HEK293 (cell line): ENCODE data around the gene RAB5IF.

Experiments used
- CTCF ChIA-PET: fragments of 350-600 bp; formaldehyde crosslinking; extraction: SDS; loops from one replicate; lab custom pipeline; 2021; ENCODE audit warnings: antibody characterized with exemption; lab: Yijun Ruan, JAX
- POLR2A ChIA-PET: fragments of 300-600 bp; formaldehyde crosslinking; extraction: SDS; loops from one replicate; lab custom pipeline; 2020; ENCODE audit warnings: antibody characterized with exemption, inconsistent platforms; lab: Yijun Ruan, JAX
- H3K27ac ChIP-seq: fragments of 200-500 bp; sonication (Bioruptor generic); 2 replicates; pipeline ENCODE4 v1.5.1; 2014; ENCODE audit warnings: low read depth, low read length, control low read depth, inconsistent platforms; ENCODE audit errors: extremely low read depth
- H3K36me3 ChIP-seq, 2 experiments: fragments of 200-500 bp in 1 of 2; sonication (Bioruptor generic) in 1 of 2; 1 replicate in 1 of 2; 2 replicates in 1 of 2; pipeline ENCODE4 v1.5.1; 2014 to 2017; ENCODE audit warnings: inconsistent platforms in 2 of 2, low read length in 2 of 2; ENCODE audit not compliant: control insufficient read depth in 2 of 2, insufficient read depth in 1 of 2
- H3K4me1 ChIP-seq: fragments of 200-500 bp; sonication (Bioruptor generic); 2 replicates; pipeline ENCODE4 v1.5.1; 2014; ENCODE audit warnings: mild to moderate bottlenecking, low read length, inconsistent platforms; ENCODE audit not compliant: control insufficient read depth, insufficient read depth
- H3K4me3 ChIP-seq: 2 replicates; pipeline ENCODE4 v1.5.1; 2011; ENCODE audit warnings: low read depth, mild to moderate bottlenecking, control low read depth, low read length, moderate library complexity
- H3K9me3 ChIP-seq: fragments of 200-500 bp; sonication (Bioruptor generic); 2 replicates; pipeline ENCODE4 v1.5.1; 2014; ENCODE audit warnings: low read depth, low read length, inconsistent platforms; ENCODE audit not compliant: control insufficient read depth, insufficient read depth
- ATF2 ChIP-seq: fragments of 450-650 bp; formaldehyde crosslinking; IDR thresholded peaks from 2 replicates; pipeline ENCODE4 v1.5.1; 2016; ENCODE audit warnings: missing biosample characterization, missing genetic modification characterization, low read depth
- EGR2 ChIP-seq: fragments of 450-650 bp; formaldehyde crosslinking; IDR thresholded peaks from 2 replicates; pipeline ENCODE4 v1.5.1; 2016; ENCODE audit warnings: low read depth, missing biosample characterization, missing genetic modification characterization
- KLF9 ChIP-seq: fragments of 450-650 bp; formaldehyde crosslinking; IDR thresholded peaks from 2 replicates; pipeline ENCODE4 v1.5.1; 2016; ENCODE audit warnings: missing biosample characterization, missing genetic modification characterization, low read depth
- PATZ1 ChIP-seq: fragments of 450-650 bp; formaldehyde crosslinking; IDR thresholded peaks from 2 replicates; pipeline ENCODE4 v1.5.1; 2016; ENCODE audit warnings: missing biosample characterization, missing genetic modification characterization
- PRDM1 ChIP-seq: fragments of 450-650 bp; formaldehyde crosslinking; IDR thresholded peaks from 2 replicates; pipeline ENCODE4; 2016; ENCODE audit warnings: missing biosample characterization, missing genetic modification characterization
- PRDM10 ChIP-seq: fragments of 450-650 bp; formaldehyde crosslinking; IDR thresholded peaks from 2 replicates; pipeline ENCODE4 v1.5.1; 2016; ENCODE audit warnings: missing biosample characterization, missing genetic modification characterization
- SP7 ChIP-seq: fragments of 450-650 bp; formaldehyde crosslinking; IDR thresholded peaks from 2 replicates; pipeline ENCODE4 v1.5.1; 2016; ENCODE audit warnings: missing biosample characterization, missing genetic modification characterization
- WT1 ChIP-seq: fragments of 450-650 bp; formaldehyde crosslinking; IDR thresholded peaks from 2 replicates; pipeline ENCODE4 v1.5.1; 2016; ENCODE audit warnings: missing biosample characterization, missing genetic modification characterization
- ZBTB11 ChIP-seq: fragments of 450-650 bp; formaldehyde crosslinking; conservative IDR thresholded peaks from 2 replicates; pipeline ENCODE4 v1.5.1; 2016; ENCODE audit warnings: low read depth, missing biosample characterization, missing genetic modification characterization
- ZEB2 ChIP-seq: fragments of 450-650 bp; formaldehyde crosslinking; IDR thresholded peaks from 2 replicates; pipeline ENCODE4 v1.5.1; 2016; ENCODE audit warnings: missing biosample characterization, missing genetic modification characterization
- ZFHX2 ChIP-seq: fragments of 450-650 bp; formaldehyde crosslinking; conservative IDR thresholded peaks from 2 replicates; pipeline ENCODE4 v1.5.1; 2016; ENCODE audit warnings: missing biosample characterization, missing genetic modification characterization
- ZIC2 ChIP-seq: fragments of 450-650 bp; formaldehyde crosslinking; IDR thresholded peaks from 2 replicates; pipeline ENCODE4 v1.5.1; 2016; ENCODE audit warnings: missing biosample characterization, missing genetic modification characterization
- ZNF398 ChIP-seq: fragments of 450-650 bp; formaldehyde crosslinking; IDR thresholded peaks from 2 replicates; pipeline ENCODE4 v1.5.1; 2017; ENCODE audit warnings: missing biosample characterization, missing genetic modification characterization

Gene RAB5IF

GRCh38 chr20:36565520-36565919, 40.1 kb upstream of the RAB5IF start (continued):
- TF ChIP-seq ATF2 (tag by site-specific recombination), result no peak

GRCh38 chr20:36569847-36570429, 35.6 kb upstream of the RAB5IF start:
- Histone ChIP-seq H3K27ac (no peak overlapping the region), H3K36me3 (no peaks in the 10 kb centered on the region), H3K9me3 (no peaks in the 10 kb centered on the region), H3K4me1 (no peaks in the 10 kb centered on the region)
- POLR2A ChIA-PET, result no interaction called here
- CTCF ChIA-PET, result interaction anchor here (4.4 kb wide), 1 partner anchor 36 kb away, joined by 18 read pairs; the partner anchor contains the start of gene RAB5IF
- TF ChIP-seq EGR2 (tag by site-specific recombination), result peak; percentile 27; the same call in 1 of the 2 replicates
- peak; percentile 45 for TF ChIP-seq PRDM10 (tag by site-specific recombination)
- TF ChIP-seq PATZ1 (tag by site-specific recombination), result no peak
- peak; percentile 23; the same call in 1 of the 2 replicates for TF ChIP-seq PRDM1 (tag by site-specific recombination)
- TF ChIP-seq SP7 (tag by site-specific recombination), result peak; percentile 44; the same call in 1 of the 2 replicates
- peak; percentile 60 for TF ChIP-seq ZIC2 (tag by site-specific recombination)
- peak; percentile 10; the same call in 1 of the 2 replicates for TF ChIP-seq ZNF398 (tag by site-specific recombination)
- peak; percentile 69 for TF ChIP-seq ZEB2 (tag by site-specific recombination)
- no peak for TF ChIP-seq KLF9 (tag by site-specific recombination)
- TF ChIP-seq WT1 (tag by site-specific recombination), result peak; percentile 37; the same call in 1 of the 2 replicates
- no peak for TF ChIP-seq ZBTB11
- TF ChIP-seq ZFHX2 (tag by site-specific recombination), result peak; percentile 58
- TF ChIP-seq, all 188 proteins: peak for 9
- H3K4me3 ChIP-seq, result no peak overlapping the region
